SU-DHL-6 (cell line): ENCODE results near the gene PLPP7.

ENCODE experiments used
- EZH2phosphoT487 ChIP-seq: fragments of 200-600 bp; sonication (generic), shearing (Covaris generic); conservative IDR thresholded peaks from 2 replicates; pipeline ENCODE4 v1.6.1; 2018; ENCODE audit warnings: mild to moderate bottlenecking, antibody characterized with exemption, low read length, moderate library complexity, mixed read lengths
- TF ChIP-seq, protein P1 (sequence below): fragments of 200-600 bp; sonication (generic); IDR thresholded peaks from one replicate; pipeline ENCODE4 v1.5.1; 2017; ENCODE audit warnings: antibody characterized with exemption, mild to moderate bottlenecking, low read length, moderate library complexity; ENCODE audit not compliant: insufficient read depth, poor library complexity, severe bottlenecking

DNA sequence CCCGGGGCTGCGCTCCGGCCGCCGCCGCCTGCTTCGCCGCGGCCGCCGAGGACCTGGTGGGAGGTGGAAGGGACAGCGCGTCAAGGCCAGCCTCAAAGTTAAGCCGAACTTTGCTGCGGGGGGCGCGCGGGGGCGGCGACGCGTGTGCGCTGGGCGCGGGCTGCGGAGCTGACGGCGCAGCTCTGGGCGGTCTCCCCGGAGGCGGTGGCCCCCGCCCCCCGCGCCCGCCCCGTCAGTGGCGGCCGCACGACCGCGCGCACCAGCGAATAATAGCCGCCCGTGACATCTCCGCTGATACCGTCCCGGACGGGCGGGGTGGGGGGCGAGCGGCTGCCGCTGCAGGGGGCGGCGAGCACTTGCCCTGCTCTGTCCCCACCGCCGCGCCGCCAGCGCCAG, 12.6 kb upstream of the PLPP7 start:
- TF ChIP-seq, protein P1, sequence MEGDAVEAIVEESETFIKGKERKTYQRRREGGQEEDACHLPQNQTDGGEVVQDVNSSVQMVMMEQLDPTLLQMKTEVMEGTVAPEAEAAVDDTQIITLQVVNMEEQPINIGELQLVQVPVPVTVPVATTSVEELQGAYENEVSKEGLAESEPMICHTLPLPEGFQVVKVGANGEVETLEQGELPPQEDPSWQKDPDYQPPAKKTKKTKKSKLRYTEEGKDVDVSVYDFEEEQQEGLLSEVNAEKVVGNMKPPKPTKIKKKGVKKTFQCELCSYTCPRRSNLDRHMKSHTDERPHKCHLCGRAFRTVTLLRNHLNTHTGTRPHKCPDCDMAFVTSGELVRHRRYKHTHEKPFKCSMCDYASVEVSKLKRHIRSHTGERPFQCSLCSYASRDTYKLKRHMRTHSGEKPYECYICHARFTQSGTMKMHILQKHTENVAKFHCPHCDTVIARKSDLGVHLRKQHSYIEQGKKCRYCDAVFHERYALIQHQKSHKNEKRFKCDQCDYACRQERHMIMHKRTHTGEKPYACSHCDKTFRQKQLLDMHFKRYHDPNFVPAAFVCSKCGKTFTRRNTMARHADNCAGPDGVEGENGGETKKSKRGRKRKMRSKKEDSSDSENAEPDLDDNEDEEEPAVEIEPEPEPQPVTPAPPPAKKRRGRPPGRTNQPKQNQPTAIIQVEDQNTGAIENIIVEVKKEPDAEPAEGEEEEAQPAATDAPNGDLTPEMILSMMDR: no peak
- no peak for TF ChIP-seq EZH2phosphoT487
